DMS53 treated with DMSO at 0.1 percent for 48 hours (cell line): Measurements from ENCODE around the gene RPGR.

Source experiments
- DNase-seq: peaks from one replicate; lab custom pipeline; 2025; ENCODE audit not compliant: unreplicated experiment; lab: John Stamatoyannopoulos, UW

The RPGR gene

GRCh38 chrX:38332505-38332904 lies 5.2 kb upstream of the RPGR start:
- no peak for DNase-seq

- no peak for DNase-seq
These were observed 419 bp upstream of the RPGR start for GRCh38 chrX:38327775-38328081.

- DNase-seq, result no peak
These were observed 1.2 kb downstream of the RPGR start for GRCh38 chrX:38326086-38326485.

- no peak for DNase-seq
These were observed 6.5 kb downstream of the RPGR start for GRCh38 chrX:38320819-38321218.

- no peak for DNase-seq
These were observed 8.7 kb downstream of the RPGR start for GRCh38 chrX:38318606-38319005.

- DNase-seq, result no peak
These were observed 9.1 kb downstream of the RPGR start for GRCh38 chrX:38318196-38318595.

- no peak for DNase-seq
These were observed 12.1 kb downstream of the RPGR start for GRCh38 chrX:38315186-38315585.

- DNase-seq, result no peak
These were observed 14.1 kb downstream of the RPGR start for GRCh38 chrX:38313190-38313589.

- no peak for DNase-seq
These were observed 14.9 kb downstream of the RPGR start for GRCh38 chrX:38312436-38312835.

- no peak for DNase-seq
These were observed 15.6 kb downstream of the RPGR start for GRCh38 chrX:38311743-38312142.

- no peak for DNase-seq
These were observed 21.3 kb downstream of the RPGR start for GRCh38 chrX:38305971-38306370.

GRCh38 chrX:38304010-38304409 lies 23.3 kb downstream of the RPGR start:
- DNase-seq, result no peak

GRCh38 chrX:38293741-38294140 lies 33.6 kb downstream of the RPGR start:
- no peak for DNase-seq

GRCh38 chrX:38287674-38288073 lies 39.6 kb downstream of the RPGR start:
- no peak for DNase-seq

GRCh38 chrX:38285649-38286048 lies 41.7 kb downstream of the RPGR start:
- DNase-seq, result no peak

GRCh38 chrX:38282049-38282448 lies 45.3 kb downstream of the RPGR start:
- DNase-seq, result no peak

GRCh38 chrX:38279188-38279587 lies 48.1 kb downstream of the RPGR start:
- DNase-seq, result no peak

GRCh38 chrX:38278682-38279081 lies 48.6 kb downstream of the RPGR start:
- no peak for DNase-seq

GRCh38 chrX:38277802-38278201 lies 49.5 kb downstream of the RPGR start:
- DNase-seq, result no peak

GRCh38 chrX:38277136-38277535 lies 50.2 kb downstream of the RPGR start:
- DNase-seq, result no peak

GRCh38 chrX:38276089-38276488 lies 51.2 kb downstream of the RPGR start:
- peak; percentile 16 for DNase-seq

- DNase-seq, result peak; percentile 73
These were observed 51.7 kb downstream of the RPGR start for GRCh38 chrX:38275615-38276014.

- DNase-seq, result no peak
These were observed 53.9 kb downstream of the RPGR start for GRCh38 chrX:38273453-38273852.

GRCh38 chrX:38271154-38271716 lies 56.1 kb downstream of the RPGR start:
- DNase-seq, result no peak
